SK-N-SH (cell line): ENCODE data around the gene RRP9. TPM values are rescaled to one million over a fixed set of nuclear protein-coding genes. Genes with fewer than 3 reads are reported as not detected.

Experiments
- CTCF ChIA-PET: fragments of 300-600, 350-600 bp; formaldehyde crosslinking; extraction: SDS; loops from one replicate; lab custom pipeline; 2021; lab: Yijun Ruan, JAX
- POLR2A ChIA-PET: fragments of 350-600 bp; sonication (Branson Sonifier 250); formaldehyde crosslinking; extraction: SDS; loops from one replicate; lab custom pipeline; 2020; ENCODE audit warnings: antibody characterized with exemption, inconsistent platforms; lab: Yijun Ruan, JAX
- DNase-seq: peaks from one replicate; pipeline ENCODE4 v3.0.0; 2012
- H2AFZ ChIP-seq: fragments of 200-600 bp; sonication (generic); 2 replicates; pipeline ENCODE4 v1.8.1; 2016; ENCODE audit warnings: antibody characterized with exemption, mild to moderate bottlenecking, low read depth
- H3F3A ChIP-seq: fragments of 200-600 bp; sonication (generic); replicated peaks from 2 replicates; pipeline ENCODE3; 2016; ENCODE audit warnings: antibody characterized with exemption, mild to moderate bottlenecking; ENCODE audit not compliant: insufficient read depth
- H3K27ac ChIP-seq, 2 experiments: fragments of 200-500 bp in 1 of 2; fragments of 200-600 bp in 1 of 2; sonication (Bioruptor generic) in 1 of 2; sonication (generic), shearing (Covaris generic) in 1 of 2; 2 replicates each; pipeline versions ENCODE4 v1.5.1 to v1.6.1; 2014 to 2016; ENCODE audit warnings: low read depth in 2 of 2, inconsistent platforms in 1 of 2, low read length in 1 of 2, mild to moderate bottlenecking in 1 of 2, mixed read lengths in 1 of 2
- H3K27me3 ChIP-seq: fragments of 200-600 bp; sonication (generic), shearing (Covaris generic); 2 replicates; pipeline ENCODE4 v1.6.1; 2016; ENCODE audit warnings: mixed run types; ENCODE audit not compliant: insufficient read depth
- H3K36me3 ChIP-seq, 2 experiments: fragments of 200-500 bp in 1 of 2; fragments of 200-600 bp in 1 of 2; sonication (Bioruptor generic) in 1 of 2; sonication (generic) in 1 of 2; replicated peaks in 1 of 2; 2 replicates each; pipeline versions ENCODE3 to v1.5.1; 2014 to 2016; ENCODE audit warnings: low read length in 1 of 2, mild to moderate bottlenecking in 1 of 2; ENCODE audit not compliant: insufficient read depth in 2 of 2, control insufficient read depth in 1 of 2
- H3K4me1 ChIP-seq, 2 experiments: fragments of 200-500 bp in 1 of 2; fragments of 200-600 bp in 1 of 2; sonication (Bioruptor generic) in 1 of 2; sonication (generic), shearing (Covaris generic) in 1 of 2; 2 replicates each; pipeline versions ENCODE4 v1.5.1 to v1.6.1; 2014 to 2016; ENCODE audit warnings: low read depth in 1 of 2, low read length in 1 of 2, mixed run types in 1 of 2; ENCODE audit not compliant: insufficient read depth in 2 of 2, control insufficient read depth in 1 of 2
- H3K4me2 ChIP-seq: fragments of 200-600 bp; sonication (generic), shearing (Covaris generic); 2 replicates; pipeline ENCODE4 v1.6.1; 2017; ENCODE audit warnings: mixed run types
- H3K4me3 ChIP-seq, 2 experiments: fragments of 200-500 bp in 1 of 2; fragments of 200-600 bp in 1 of 2; sonication (Bioruptor generic) in 1 of 2; sonication (generic), shearing (Covaris generic) in 1 of 2; 2 replicates each; pipeline versions ENCODE4 v1.5.1 to v1.8.1; 2014 to 2016; ENCODE audit warnings: low read depth in 2 of 2, inconsistent platforms in 1 of 2, low read length in 1 of 2, mild to moderate bottlenecking in 1 of 2, mixed read lengths in 1 of 2, moderate library complexity in 1 of 2
- H3K79me2 ChIP-seq: fragments of 200-600 bp; sonication (generic); 2 replicates; pipeline ENCODE4 v1.8.1; 2017; ENCODE audit warnings: mild to moderate bottlenecking; ENCODE audit not compliant: insufficient read depth
- H3K9ac ChIP-seq: fragments of 200-600 bp; sonication (generic); 2 replicates; pipeline ENCODE4 v1.6.1; 2017; ENCODE audit warnings: mixed run types
- H3K9me2 ChIP-seq: fragments of 200-600 bp; sonication (generic); 2 replicates; pipeline ENCODE4 v1.6.1; 2017; ENCODE audit warnings: mixed run types
- H3K9me3 ChIP-seq: fragments of 200-600 bp; sonication (generic); 2 replicates; pipeline ENCODE4 v1.6.1; 2017; ENCODE audit warnings: mixed run types, mild to moderate bottlenecking, moderate library complexity
- H4K20me1 ChIP-seq: fragments of 200-600 bp; sonication (generic); 2 replicates; pipeline ENCODE4 v1.6.1; 2017; ENCODE audit warnings: mild to moderate bottlenecking, mixed run types; ENCODE audit not compliant: insufficient read depth
- CTCF ChIP-seq: fragments of 200-600 bp; sonication (generic); IDR thresholded peaks from 2 replicates; pipeline ENCODE4 v1.6.1; 2017; ENCODE audit warnings: antibody characterized with exemption, mild to moderate bottlenecking, moderate library complexity
- EP300 ChIP-seq, 2 experiments: IDR thresholded peaks; 2 replicates each; pipeline versions ENCODE4 v1.4.0 to v1.6.1; 2012; ENCODE audit warnings: borderline replicate concordance in 1 of 2, low read depth in 1 of 2, low read length in 1 of 2
- EZH2phosphoT487 ChIP-seq: fragments of 200-600 bp; sonication (generic); IDR thresholded peaks from 2 replicates; pipeline ENCODE4 v1.6.1; 2017; ENCODE audit warnings: low read depth, mixed run types, mild to moderate bottlenecking, antibody characterized with exemption, moderate library complexity, borderline replicate concordance
- FOXJ3 ChIP-seq: sonication (generic); formaldehyde crosslinking; IDR thresholded peaks from 2 replicates; pipeline ENCODE4 v1.5.1; 2020; ENCODE audit warnings: mild to moderate bottlenecking, missing genetic modification reagents
- IRF3 ChIP-seq: fragments of 150-350 bp; IDR thresholded peaks from 2 replicates; pipeline ENCODE4 v1.6.1; 2016; ENCODE audit warnings: mild to moderate bottlenecking, low read depth, low read length
- MAX ChIP-seq: IDR thresholded peaks from 2 replicates; pipeline ENCODE4 v1.4.0; 2012; ENCODE audit warnings: low read depth
- MXI1 ChIP-seq: IDR thresholded peaks from 2 replicates; pipeline ENCODE4 v1.6.1; 2012; ENCODE audit warnings: mild to moderate bottlenecking, low read depth, low read length, improper control_type of control experiment
- NRF1 ChIP-seq: IDR thresholded peaks from 2 replicates; pipeline ENCODE4 v1.6.1; 2012; ENCODE audit warnings: low read depth, mild to moderate bottlenecking, low read length
- RCOR1 ChIP-seq: fragments of 150-350 bp; IDR thresholded peaks from 2 replicates; pipeline ENCODE4 v1.6.1; 2017; ENCODE audit warnings: antibody characterized with exemption, low read length
- SIN3A ChIP-seq: IDR thresholded peaks from 2 replicates; pipeline ENCODE4 v1.6.1; 2012; ENCODE audit warnings: low read depth, mild to moderate bottlenecking, low read length, moderate library complexity, borderline replicate concordance
- YY1 ChIP-seq: IDR thresholded peaks from 2 replicates; pipeline ENCODE4 v1.4.0; 2012; ENCODE audit warnings: low read depth, mild to moderate bottlenecking
- WGBS: methylation state at CpG from one replicate; pipeline ENCODE4 v1.1.6; 2017; ENCODE audit warnings: low lambda C conversion rate; 5-methylcytosine and 5-hydroxymethylcytosine counted together
- polyA plus RNA-seq, 3 experiments: library from polyadenylated mRNA; depleted of rRNA; stranded (reverse); fragments of >200 nt; gene quantifications; 2 replicates each; pipeline ENCODE4 v1.2.3, GENCODE V29; 2012

Gene RRP9
- polyA plus RNA-seq, 1 of the 3 experiments (the other 2 are of a cell fraction) = 49.6 TPM

GRCh38 chr3:51955175-51955892 lies 13.6 kb upstream of the RRP9 start, which contains the start of gene GPR62:
Gene GPR62 (plus strand): TSS chr3:51955381. CDS start chr3:51955653, 272 bp downstream.
- H3K9me2 ChIP-seq = no peaks in the 10 kb centered on the region
- ChIA-PET CTCF (interaction anchor here (0.8 to 6.2 kb wide), 8 partner anchors 8 to 46 kb away, joined by 3 to 44 read pairs (median 8); partner anchors contain the start of genes ABHD14A, ABHD14B, ACY1 and PARP3), POLR2A (no interaction called here)
- no peaks in the 10 kb centered on the region for H3K27me3 ChIP-seq
- WGBS = 94% methylated on average over 10 of the region's 33 CpGs
- no peak within 1 kb of the TSS for H3K4me2 ChIP-seq
- peaks cover 15% of the 10 kb centered on the region for H3F3A ChIP-seq
- DNase-seq = no peak
- no peak for TF ChIP-seq RCOR1
- TF ChIP-seq MAX = no peak
- TF ChIP-seq IRF3 = no peak
- TF ChIP-seq CTCF = no peak
- no peak within 1 kb of the TSS for H2AFZ ChIP-seq
- H3K4me1 ChIP-seq = peaks cover 4 to 12% of the 10 kb centered on the region in 2 experiments; a peak in 2 of 4 replicates
- no peak within 1 kb of the TSS for H3K4me3 ChIP-seq
- no peaks in the 10 kb centered on the region for H4K20me1 ChIP-seq
- no peak within 1 kb of the TSS for H3K9ac ChIP-seq
- H3K79me2 ChIP-seq = no peaks in the 10 kb centered on the region
- peaks cover 5 to 30% of the 10 kb centered on the region in 2 experiments for H3K36me3 ChIP-seq
- peak within 1 kb of the TSS; percentile 43 to 53; a peak in 3 of 4 replicates for H3K27ac ChIP-seq
- no peaks in the 10 kb centered on the region for H3K9me3 ChIP-seq

- Histone ChIP-seq H3F3A (peaks cover 15% of the 10 kb centered on the region), H3K9ac (no peak overlapping the region), H3K27me3 (no peaks in the 10 kb centered on the region), H2AFZ (no peak overlapping the region), H3K9me2 (no peaks in the 10 kb centered on the region), H3K9me3 (no peaks in the 10 kb centered on the region), H3K36me3 (peaks cover 5 to 24% of the 10 kb centered on the region in 2 experiments), H3K4me2 (no peak overlapping the region), H4K20me1 (no peaks in the 10 kb centered on the region), H3K27ac (no peak overlapping the region), H3K79me2 (no peaks in the 10 kb centered on the region), H3K4me1 (peaks cover 4 to 12% of the 10 kb centered on the region in 2 experiments; a peak in 2 of 4 replicates), H3K4me3 (no peak overlapping the region)
- TF ChIP-seq FOXJ3 (CRISPR knock-in tag) = no peak
- no peak for TF ChIP-seq RCOR1
- TF ChIP-seq MXI1 = no peak
- no peak for TF ChIP-seq NRF1
- no peak for TF ChIP-seq YY1
- TF ChIP-seq EZH2phosphoT487 = no peak
- no peak for TF ChIP-seq SIN3A
- TF ChIP-seq EP300 (IDR thresholded peaks at IDR 0.05; ENCODE audit: borderline replicate concordance in 1 of 2, low read depth in 1 of 2, low read length in 1 of 2) = no peak
- ChIA-PET POLR2A (interaction anchor here (1.2 kb wide), 1 partner anchor 41 kb away, joined by 4 read pairs; the partner anchor contains the start of gene RPL29), CTCF (interaction anchor here (0.8 to 6.2 kb wide), 7 partner anchors 9 to 47 kb away, joined by 3 to 44 read pairs (median 10); partner anchors contain the start of genes ABHD14A, ABHD14B, ACY1 and PARP3)
- DNase-seq = no peak
- 74% methylated on average over 1 of the region's 1 CpG for WGBS
Observed at GRCh38 chr3:51954713-51955112, 13.0 kb upstream of the RRP9 start.
